Stimulated activated CD4-positive, alpha-beta T cell treated with anti-CD3 and anti-CD28 coated beads, Interleukin-2, amount 100 ng/mL, for 24 hours (primary cell): ENCODE results near the gene LCE7A.
A peak's percentile ranks its signal among the peaks of the same experiment; 100 is the strongest.

Experiments
- DNase-seq, 2 donors: peaks; one replicate each; pipeline ENCODE4 v3.0.0-alpha.2; 2020

LCE7A gene

GRCh38 chr1:152859696-152860095, at the start of gene LCE7A:
Gene LCE7A (plus strand): TSS chr1:152859996. CDS start chr1:152860698, 702 bp downstream.
- DNase-seq: no peak

- no peak for DNase-seq
Measured at GRCh38 chr1:152811050-152811449, 48.7 kb upstream of the LCE7A start.

GRCh38 chr1:152811671-152812070, 48.1 kb upstream of the LCE7A start, which contains the start of gene LCE1B:
Gene LCE1B (plus strand): TSS chr1:152811971. CDS start chr1:152812447, 476 bp downstream.
- no peak for DNase-seq

GRCh38 chr1:152817309-152817708, 42.5 kb upstream of the LCE7A start:
- DNase-seq: no peak

GRCh38 chr1:152823294-152823693, 36.5 kb upstream of the LCE7A start:
- DNase-seq: no peak

- no peak for DNase-seq
Measured at GRCh38 chr1:152824964-152825363, 34.8 kb upstream of the LCE7A start.

- no peak for DNase-seq
Measured at GRCh38 chr1:152827173-152827572, 32.6 kb upstream of the LCE7A start, which contains the start of gene LCE1A. Gene LCE1A (plus strand): TSS chr1:152827473. CDS start chr1:152827473, 0 bp downstream.

- DNase-seq: no peak
Measured at GRCh38 chr1:152836870-152837269, 22.9 kb upstream of the LCE7A start.

GRCh38 chr1:152842556-152842955, 17.2 kb upstream of the LCE7A start, which contains the start of gene LCE6A:
Gene LCE6A (plus strand): TSS chr1:152842856. CDS start chr1:152843521, 665 bp downstream.
- no peak for DNase-seq

GRCh38 chr1:152855661-152856060, 4.1 kb upstream of the LCE7A start:
- DNase-seq: no peak

- no peak for DNase-seq
Measured at GRCh38 chr1:152858062-152858461, 1.7 kb upstream of the LCE7A start.

- no peak for DNase-seq
Measured at GRCh38 chr1:152860129-152860528, 333 bp downstream of the LCE7A start.

GRCh38 chr1:152861374-152861773, 1.6 kb downstream of the LCE7A start:
- DNase-seq: no peak

- DNase-seq: no peak
Measured at GRCh38 chr1:152864443-152864842, 4.6 kb downstream of the LCE7A start.

GRCh38 chr1:152866321-152866720, 6.5 kb downstream of the LCE7A start:
- DNase-seq: no peak

- peak; percentile 67 to 68 for DNase-seq
Measured at GRCh38 chr1:152869808-152870419, 10.1 kb downstream of the LCE7A start.

GRCh38 chr1:152870831-152871730, 11.3 kb downstream of the LCE7A start:
- no peak for DNase-seq

GRCh38 chr1:152871731-152872126, 11.9 kb downstream of the LCE7A start:
- DNase-seq: no peak

- DNase-seq: no peak
Measured at GRCh38 chr1:152873495-152873894, 13.7 kb downstream of the LCE7A start.

GRCh38 chr1:152876827-152877226, 17.0 kb downstream of the LCE7A start:
- no peak for DNase-seq

GRCh38 chr1:152878042-152878441, 18.2 kb downstream of the LCE7A start, which contains the start of gene SMCP:
Gene SMCP (plus strand): TSS chr1:152878322. CDS start chr1:152884423, 6,101 bp downstream.
- peak in 1 of 2 donors; percentile 63 for DNase-seq

- DNase-seq: no peak
Measured at GRCh38 chr1:152879559-152880198, 19.9 kb downstream of the LCE7A start.

GRCh38 chr1:152880316-152880715, 20.5 kb downstream of the LCE7A start:
- DNase-seq: no peak
